ENCODE measurements around the gene PLIN5. TPM values are rescaled to one million over a fixed set of nuclear protein-coding genes. Genes with fewer than 3 reads are reported as not detected.

Gene PLIN5
- polyA plus RNA-seq, 1 donor (not counting 4 experiments of a cell fraction or from before 2014, with no cell fraction given): not detected

DNA sequence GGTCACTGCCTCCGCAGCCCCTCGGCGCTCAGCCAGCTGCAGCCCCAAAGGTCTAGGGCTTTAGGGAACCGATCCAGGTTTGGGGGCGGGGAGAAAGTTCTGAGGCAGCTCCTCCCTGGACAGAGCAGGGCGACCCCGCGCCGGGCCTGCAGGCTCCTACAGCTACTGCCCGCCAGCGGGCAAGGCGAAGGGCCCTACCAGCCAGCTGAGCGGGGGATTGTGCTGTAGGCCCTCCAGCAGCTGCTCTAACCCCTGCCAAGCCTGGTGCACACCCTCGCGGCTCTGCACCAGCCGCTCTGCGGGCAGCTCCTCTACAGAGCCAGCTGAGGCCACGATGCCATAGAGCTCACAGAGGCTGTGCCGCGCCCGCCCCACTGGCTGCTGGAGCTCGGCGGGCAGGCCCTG, 30.7 kb downstream of the PLIN5 start:
- Histone ChIP-seq H4K20me1 (ENCODE audit: control insufficient read depth, extremely low read depth, insufficient read depth, low read length) (no peaks in the 10 kb centered on the region), H3K9ac (ENCODE audit: control insufficient read depth, extremely low read depth, insufficient read depth, low read length) (no peak overlapping the region), H3K79me2 (ENCODE audit: control insufficient read depth, insufficient read depth, low read length) (no peaks in the 10 kb centered on the region), H3K9me1 (ENCODE audit: control insufficient read depth, extremely low read depth, insufficient read depth, low read length) (peaks cover 2% of the 10 kb centered on the region), H3K27me3 (ENCODE audit: control insufficient read depth, extremely low read depth, insufficient read depth, low read length) (no peaks in the 10 kb centered on the region), H3K27ac (ENCODE audit: control insufficient read depth, insufficient read depth, low read length) (no peak overlapping the region), H2AFZ (ENCODE audit: control insufficient read depth, low read length) (no peak overlapping the region), H3K4me1 (ENCODE audit: control insufficient read depth, extremely low read depth, insufficient read depth, low read length) (peaks cover 8% of the 10 kb centered on the region), H3K4me2 (ENCODE audit: control insufficient read depth, extremely low read depth, insufficient read depth, low read depth, low read length) (no peak overlapping the region), H3K4me3 (ENCODE audit: control insufficient read depth in 2 of 3, extremely low read depth in 1 of 3, insufficient read depth in 2 of 3, low read depth in 1 of 3, low read length in 3 of 3) (no peak overlapping the region), H3K9me3 (ENCODE audit: control insufficient read depth, low read depth, low read length) (no peaks in the 10 kb centered on the region), H3K36me3 (ENCODE audit: control insufficient read depth in 2 of 2, extremely low read depth in 1 of 2, insufficient read depth in 2 of 2, low read length in 2 of 2) (peaks cover 13 to 15% of the 10 kb centered on the region in 2 experiments)
- DNase-seq (ENCODE audit: low read depth, low spot score) (no peak), FAIRE-seq (no peak)
- TF ChIP-seq EZH2 (IDR thresholded peaks at IDR 0.05; ENCODE audit: low read length): no peak
- TF ChIP-seq, protein P1, sequence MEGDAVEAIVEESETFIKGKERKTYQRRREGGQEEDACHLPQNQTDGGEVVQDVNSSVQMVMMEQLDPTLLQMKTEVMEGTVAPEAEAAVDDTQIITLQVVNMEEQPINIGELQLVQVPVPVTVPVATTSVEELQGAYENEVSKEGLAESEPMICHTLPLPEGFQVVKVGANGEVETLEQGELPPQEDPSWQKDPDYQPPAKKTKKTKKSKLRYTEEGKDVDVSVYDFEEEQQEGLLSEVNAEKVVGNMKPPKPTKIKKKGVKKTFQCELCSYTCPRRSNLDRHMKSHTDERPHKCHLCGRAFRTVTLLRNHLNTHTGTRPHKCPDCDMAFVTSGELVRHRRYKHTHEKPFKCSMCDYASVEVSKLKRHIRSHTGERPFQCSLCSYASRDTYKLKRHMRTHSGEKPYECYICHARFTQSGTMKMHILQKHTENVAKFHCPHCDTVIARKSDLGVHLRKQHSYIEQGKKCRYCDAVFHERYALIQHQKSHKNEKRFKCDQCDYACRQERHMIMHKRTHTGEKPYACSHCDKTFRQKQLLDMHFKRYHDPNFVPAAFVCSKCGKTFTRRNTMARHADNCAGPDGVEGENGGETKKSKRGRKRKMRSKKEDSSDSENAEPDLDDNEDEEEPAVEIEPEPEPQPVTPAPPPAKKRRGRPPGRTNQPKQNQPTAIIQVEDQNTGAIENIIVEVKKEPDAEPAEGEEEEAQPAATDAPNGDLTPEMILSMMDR (optimal IDR thresholded peaks at IDR 0.05 in 1 of 3, IDR thresholded peaks at IDR 0.05 in 1 of 3, conservative IDR thresholded peaks at IDR 0.05 in 1 of 3; ENCODE audit: extremely low read depth in 1 of 3, insufficient read depth in 2 of 3, low read length in 3 of 3): no peak
- dilution Hi-C loops (cut with MboI; ENCODE audit: extremely low pct_ligation_motif_present, low sequenced_read_pairs): no loop called here

DNA sequence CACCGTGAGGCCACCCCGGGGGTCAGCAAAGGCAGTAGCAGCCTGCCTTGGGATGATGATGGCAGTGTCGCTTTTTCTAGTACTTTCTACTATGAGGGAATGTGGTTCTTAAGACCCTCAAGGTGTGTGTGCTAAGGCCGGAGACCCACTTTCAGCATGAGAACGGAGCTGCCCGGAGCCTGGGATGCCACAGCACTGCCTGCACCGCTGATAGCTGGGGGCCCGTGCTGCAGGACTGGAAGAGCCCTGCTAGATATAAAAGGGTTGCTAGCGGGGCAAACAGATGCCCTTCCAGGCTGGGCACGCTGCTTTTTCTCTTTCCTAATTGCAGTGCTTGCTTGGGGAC, 31.2 kb downstream of the PLIN5 start:
- no peaks in the 10 kb centered on the region for H3K27me3 ChIP-seq (ENCODE audit: control insufficient read depth, extremely low read depth, insufficient read depth, low read length)
- FAIRE-seq: no peak
- H3K36me3 ChIP-seq (ENCODE audit: control insufficient read depth in 2 of 2, extremely low read depth in 1 of 2, insufficient read depth in 2 of 2, low read length in 2 of 2): peaks cover 13 to 16% of the 10 kb centered on the region in 2 experiments
- no peaks in the 10 kb centered on the region for H4K20me1 ChIP-seq (ENCODE audit: control insufficient read depth, extremely low read depth, insufficient read depth, low read length)
- H3K79me2 ChIP-seq (ENCODE audit: control insufficient read depth, insufficient read depth, low read length): no peaks in the 10 kb centered on the region
- no peak overlapping the region for H3K27ac ChIP-seq (ENCODE audit: control insufficient read depth, insufficient read depth, low read length)
- H2AFZ ChIP-seq (ENCODE audit: control insufficient read depth, low read length): no peak overlapping the region
- peaks cover 8% of the 10 kb centered on the region for H3K4me1 ChIP-seq (ENCODE audit: control insufficient read depth, extremely low read depth, insufficient read depth, low read length)
- H3K9me3 ChIP-seq (ENCODE audit: control insufficient read depth, low read depth, low read length): no peaks in the 10 kb centered on the region
- DNase-seq (ENCODE audit: low read depth, low spot score): no peak
- peaks cover 2% of the 10 kb centered on the region for H3K9me1 ChIP-seq (ENCODE audit: control insufficient read depth, extremely low read depth, insufficient read depth, low read length)
- no peak overlapping the region for H3K4me3 ChIP-seq (ENCODE audit: control insufficient read depth in 2 of 3, extremely low read depth in 1 of 3, insufficient read depth in 2 of 3, low read depth in 1 of 3, low read length in 3 of 3)
- H3K4me2 ChIP-seq (ENCODE audit: control insufficient read depth, extremely low read depth, insufficient read depth, low read depth, low read length): no peak overlapping the region
- TF ChIP-seq EZH2 (IDR thresholded peaks at IDR 0.05; ENCODE audit: low read length): no peak
- TF ChIP-seq, protein P1 (optimal IDR thresholded peaks at IDR 0.05 in 1 of 3, IDR thresholded peaks at IDR 0.05 in 1 of 3, conservative IDR thresholded peaks at IDR 0.05 in 1 of 3; ENCODE audit: extremely low read depth in 1 of 3, insufficient read depth in 2 of 3, low read length in 3 of 3): no peak
- H3K9ac ChIP-seq (ENCODE audit: control insufficient read depth, extremely low read depth, insufficient read depth, low read length): no peak overlapping the region
- dilution Hi-C loops (cut with MboI; ENCODE audit: extremely low pct_ligation_motif_present, low sequenced_read_pairs): no loop called here

Measured in keratinocyte (primary cell).